MM.1S (cell line): ENCODE data around the gene EVX2.

Source experiments
- CTCF ChIP-seq: fragments of 300-600 bp; sonication (generic); IDR thresholded peaks from 2 replicates; pipeline ENCODE4 v1.5.1; 2016; ENCODE audit warnings: antibody characterized with exemption, low read length, mixed read lengths
- EZH2phosphoT487 ChIP-seq: fragments of 300-600 bp; sonication (generic); IDR thresholded peaks from 2 replicates; pipeline ENCODE4 v1.6.1; 2018; ENCODE audit warnings: antibody characterized with exemption, low read length

- TF ChIP-seq CTCF (no peak), EZH2phosphoT487 (no peak)
Observed at GRCh38 chr2:176089843-176090395, 6.2 kb upstream of the EVX2 start.
